SK-N-SH (cell line): Measurements from ENCODE around the gene FOXD3. TPM values are rescaled to one million over a fixed set of nuclear protein-coding genes. Genes with fewer than 3 reads are reported as not detected.

Experiments
- CTCF ChIA-PET: fragments of 300-600, 350-600 bp; formaldehyde crosslinking; extraction: SDS; loops from one replicate; lab custom pipeline; 2021; lab: Yijun Ruan, JAX
- POLR2A ChIA-PET: fragments of 350-600 bp; sonication (Branson Sonifier 250); formaldehyde crosslinking; extraction: SDS; loops from one replicate; lab custom pipeline; 2020; ENCODE audit warnings: antibody characterized with exemption, inconsistent platforms; lab: Yijun Ruan, JAX
- DNase-seq: peaks from one replicate; pipeline ENCODE4 v3.0.0; 2012
- H2AFZ ChIP-seq: fragments of 200-600 bp; sonication (generic); 2 replicates; pipeline ENCODE4 v1.8.1; 2016; ENCODE audit warnings: antibody characterized with exemption, mild to moderate bottlenecking, low read depth
- H3F3A ChIP-seq: fragments of 200-600 bp; sonication (generic); replicated peaks from 2 replicates; pipeline ENCODE3; 2016; ENCODE audit warnings: antibody characterized with exemption, mild to moderate bottlenecking; ENCODE audit not compliant: insufficient read depth
- H3K27ac ChIP-seq, 2 experiments: fragments of 200-500 bp in 1 of 2; fragments of 200-600 bp in 1 of 2; sonication (Bioruptor generic) in 1 of 2; sonication (generic), shearing (Covaris generic) in 1 of 2; 2 replicates each; pipeline versions ENCODE4 v1.5.1 to v1.6.1; 2014 to 2016; ENCODE audit warnings: low read depth in 2 of 2, inconsistent platforms in 1 of 2, low read length in 1 of 2, mild to moderate bottlenecking in 1 of 2, mixed read lengths in 1 of 2
- H3K27me3 ChIP-seq: fragments of 200-600 bp; sonication (generic), shearing (Covaris generic); 2 replicates; pipeline ENCODE4 v1.6.1; 2016; ENCODE audit warnings: mixed run types; ENCODE audit not compliant: insufficient read depth
- H3K36me3 ChIP-seq, 2 experiments: fragments of 200-500 bp in 1 of 2; fragments of 200-600 bp in 1 of 2; sonication (Bioruptor generic) in 1 of 2; sonication (generic) in 1 of 2; replicated peaks in 1 of 2; 2 replicates each; pipeline versions ENCODE3 to v1.5.1; 2014 to 2016; ENCODE audit warnings: low read length in 1 of 2, mild to moderate bottlenecking in 1 of 2; ENCODE audit not compliant: insufficient read depth in 2 of 2, control insufficient read depth in 1 of 2
- H3K4me1 ChIP-seq, 2 experiments: fragments of 200-500 bp in 1 of 2; fragments of 200-600 bp in 1 of 2; sonication (Bioruptor generic) in 1 of 2; sonication (generic), shearing (Covaris generic) in 1 of 2; 2 replicates each; pipeline versions ENCODE4 v1.5.1 to v1.6.1; 2014 to 2016; ENCODE audit warnings: low read depth in 1 of 2, low read length in 1 of 2, mixed run types in 1 of 2; ENCODE audit not compliant: insufficient read depth in 2 of 2, control insufficient read depth in 1 of 2
- H3K4me2 ChIP-seq: fragments of 200-600 bp; sonication (generic), shearing (Covaris generic); 2 replicates; pipeline ENCODE4 v1.6.1; 2017; ENCODE audit warnings: mixed run types
- H3K4me3 ChIP-seq, 2 experiments: fragments of 200-500 bp in 1 of 2; fragments of 200-600 bp in 1 of 2; sonication (Bioruptor generic) in 1 of 2; sonication (generic), shearing (Covaris generic) in 1 of 2; 2 replicates each; pipeline versions ENCODE4 v1.5.1 to v1.8.1; 2014 to 2016; ENCODE audit warnings: low read depth in 2 of 2, inconsistent platforms in 1 of 2, low read length in 1 of 2, mild to moderate bottlenecking in 1 of 2, mixed read lengths in 1 of 2, moderate library complexity in 1 of 2
- H3K79me2 ChIP-seq: fragments of 200-600 bp; sonication (generic); 2 replicates; pipeline ENCODE4 v1.8.1; 2017; ENCODE audit warnings: mild to moderate bottlenecking; ENCODE audit not compliant: insufficient read depth
- H3K9ac ChIP-seq: fragments of 200-600 bp; sonication (generic); 2 replicates; pipeline ENCODE4 v1.6.1; 2017; ENCODE audit warnings: mixed run types
- H3K9me2 ChIP-seq: fragments of 200-600 bp; sonication (generic); 2 replicates; pipeline ENCODE4 v1.6.1; 2017; ENCODE audit warnings: mixed run types
- H3K9me3 ChIP-seq: fragments of 200-600 bp; sonication (generic); 2 replicates; pipeline ENCODE4 v1.6.1; 2017; ENCODE audit warnings: mixed run types, mild to moderate bottlenecking, moderate library complexity
- H4K20me1 ChIP-seq: fragments of 200-600 bp; sonication (generic); 2 replicates; pipeline ENCODE4 v1.6.1; 2017; ENCODE audit warnings: mild to moderate bottlenecking, mixed run types; ENCODE audit not compliant: insufficient read depth
- CHD2 ChIP-seq: fragments of 150-350 bp; IDR thresholded peaks from 2 replicates; pipeline ENCODE4 v1.6.1; 2018; ENCODE audit warnings: low read length; ENCODE audit not compliant: partially characterized antibody
- ELF1 ChIP-seq: IDR thresholded peaks from 2 replicates; pipeline ENCODE4 v1.4.0; 2012
- EP300 ChIP-seq, 2 experiments: IDR thresholded peaks; 2 replicates each; pipeline versions ENCODE4 v1.4.0 to v1.6.1; 2012; ENCODE audit warnings: borderline replicate concordance in 1 of 2, low read depth in 1 of 2, low read length in 1 of 2
- EZH2phosphoT487 ChIP-seq: fragments of 200-600 bp; sonication (generic); IDR thresholded peaks from 2 replicates; pipeline ENCODE4 v1.6.1; 2017; ENCODE audit warnings: low read depth, mixed run types, mild to moderate bottlenecking, antibody characterized with exemption, moderate library complexity, borderline replicate concordance
- FOXJ3 ChIP-seq: sonication (generic); formaldehyde crosslinking; IDR thresholded peaks from 2 replicates; pipeline ENCODE4 v1.5.1; 2020; ENCODE audit warnings: mild to moderate bottlenecking, missing genetic modification reagents
- FOXM1 ChIP-seq: IDR thresholded peaks from 2 replicates; pipeline ENCODE4 v1.4.0; 2012; ENCODE audit warnings: low read depth, mild to moderate bottlenecking
- IRF3 ChIP-seq: fragments of 150-350 bp; IDR thresholded peaks from 2 replicates; pipeline ENCODE4 v1.6.1; 2016; ENCODE audit warnings: mild to moderate bottlenecking, low read depth, low read length
- JUND ChIP-seq: IDR thresholded peaks from 2 replicates; pipeline ENCODE4 v1.4.0; 2012
- MXI1 ChIP-seq: IDR thresholded peaks from 2 replicates; pipeline ENCODE4 v1.6.1; 2012; ENCODE audit warnings: mild to moderate bottlenecking, low read depth, low read length, improper control_type of control experiment
- NFIC ChIP-seq: IDR thresholded peaks from 2 replicates; pipeline ENCODE4 v1.4.0; 2012; ENCODE audit warnings: borderline replicate concordance
- POLR2AphosphoS5 ChIP-seq: IDR thresholded peaks from 2 replicates; pipeline ENCODE4 v1.6.1; 2012; ENCODE audit warnings: low read depth, low read length
- RAD21 ChIP-seq: IDR thresholded peaks from 2 replicates; pipeline ENCODE4 v1.6.1; 2012; ENCODE audit warnings: mild to moderate bottlenecking, low read length
- RFX5 ChIP-seq: IDR thresholded peaks from 2 replicates; pipeline ENCODE4 v1.6.1; 2012; ENCODE audit warnings: mild to moderate bottlenecking, improper control_type of control experiment, low read length
- RXRA ChIP-seq: IDR thresholded peaks from 2 replicates; pipeline ENCODE4 v1.4.0; 2012; ENCODE audit warnings: low read depth, mild to moderate bottlenecking, borderline replicate concordance
- SMC3 ChIP-seq: IDR thresholded peaks from 2 replicates; pipeline ENCODE4 v1.6.1; 2012; ENCODE audit warnings: low read depth, low read length, improper control_type of control experiment
- TCF12 ChIP-seq: IDR thresholded peaks from 2 replicates; pipeline ENCODE4 v1.4.0; 2012
- TEAD4 ChIP-seq: IDR thresholded peaks from 2 replicates; pipeline ENCODE4 v1.4.0; 2012; ENCODE audit warnings: mild to moderate bottlenecking, borderline replicate concordance; ENCODE audit not compliant: insufficient read depth
- WGBS: methylation state at CpG from one replicate; pipeline ENCODE4 v1.1.6; 2017; ENCODE audit warnings: low lambda C conversion rate; 5-methylcytosine and 5-hydroxymethylcytosine counted together
- polyA plus RNA-seq, 3 experiments: library from polyadenylated mRNA; depleted of rRNA; stranded (reverse); fragments of >200 nt; gene quantifications; 2 replicates each; pipeline ENCODE4 v1.2.3, GENCODE V29; 2012
- TF ChIP-seq, protein P1 (sequence below): fragments of 200-600 bp; sonication (generic); IDR thresholded peaks from 2 replicates; pipeline ENCODE4 v1.6.1; 2017; ENCODE audit warnings: antibody characterized with exemption, mild to moderate bottlenecking, moderate library complexity
- TF ChIP-seq, protein P2 (sequence below): IDR thresholded peaks from 2 replicates; pipeline ENCODE4 v1.4.0; 2012; ENCODE audit warnings: low read depth, borderline replicate concordance

The FOXD3 gene
- polyA plus RNA-seq, 1 of the 3 experiments (the other 2 are of a cell fraction) = not detected

DNA sequence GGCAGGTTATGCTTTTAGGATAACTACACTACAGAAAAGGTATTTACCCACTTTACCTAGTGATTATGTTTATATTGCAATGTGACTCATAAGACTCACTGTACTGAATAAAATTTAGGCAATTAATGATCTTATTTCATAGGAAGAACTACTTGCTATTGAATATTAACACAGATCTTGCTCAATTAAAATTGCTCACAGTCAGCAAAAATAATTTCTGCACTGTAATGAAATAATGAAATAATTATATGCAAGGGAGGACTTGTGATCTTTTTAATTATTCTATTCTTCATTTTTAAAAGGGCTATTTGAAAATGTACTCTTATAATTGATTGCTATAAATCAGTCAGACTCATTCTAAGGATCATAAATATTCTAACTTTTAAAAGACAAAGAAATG lies 48.0 kb upstream of the FOXD3 start:
- POLR2A ChIA-PET = no interaction called here
- no peak for DNase-seq
- Histone ChIP-seq H4K20me1 (no peaks in the 10 kb centered on the region), H3K4me1 (no peaks in the 10 kb centered on the region; a peak in 2 of 4 replicates), H3K9ac (no peak overlapping the region), H3F3A (no peaks in the 10 kb centered on the region), H3K79me2 (no peaks in the 10 kb centered on the region), H3K4me2 (no peak overlapping the region), H3K27ac (no peak overlapping the region), H3K36me3 (no peaks in the 10 kb centered on the region), H2AFZ (no peak overlapping the region), H3K9me2 (no peaks in the 10 kb centered on the region), H3K4me3 (no peak overlapping the region), H3K9me3 (no peaks in the 10 kb centered on the region), H3K27me3 (no peaks in the 10 kb centered on the region)
- CTCF ChIA-PET = no interaction called here
- TF ChIP-seq, protein P1, sequence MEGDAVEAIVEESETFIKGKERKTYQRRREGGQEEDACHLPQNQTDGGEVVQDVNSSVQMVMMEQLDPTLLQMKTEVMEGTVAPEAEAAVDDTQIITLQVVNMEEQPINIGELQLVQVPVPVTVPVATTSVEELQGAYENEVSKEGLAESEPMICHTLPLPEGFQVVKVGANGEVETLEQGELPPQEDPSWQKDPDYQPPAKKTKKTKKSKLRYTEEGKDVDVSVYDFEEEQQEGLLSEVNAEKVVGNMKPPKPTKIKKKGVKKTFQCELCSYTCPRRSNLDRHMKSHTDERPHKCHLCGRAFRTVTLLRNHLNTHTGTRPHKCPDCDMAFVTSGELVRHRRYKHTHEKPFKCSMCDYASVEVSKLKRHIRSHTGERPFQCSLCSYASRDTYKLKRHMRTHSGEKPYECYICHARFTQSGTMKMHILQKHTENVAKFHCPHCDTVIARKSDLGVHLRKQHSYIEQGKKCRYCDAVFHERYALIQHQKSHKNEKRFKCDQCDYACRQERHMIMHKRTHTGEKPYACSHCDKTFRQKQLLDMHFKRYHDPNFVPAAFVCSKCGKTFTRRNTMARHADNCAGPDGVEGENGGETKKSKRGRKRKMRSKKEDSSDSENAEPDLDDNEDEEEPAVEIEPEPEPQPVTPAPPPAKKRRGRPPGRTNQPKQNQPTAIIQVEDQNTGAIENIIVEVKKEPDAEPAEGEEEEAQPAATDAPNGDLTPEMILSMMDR = no peak
- TF ChIP-seq, protein P2, sequence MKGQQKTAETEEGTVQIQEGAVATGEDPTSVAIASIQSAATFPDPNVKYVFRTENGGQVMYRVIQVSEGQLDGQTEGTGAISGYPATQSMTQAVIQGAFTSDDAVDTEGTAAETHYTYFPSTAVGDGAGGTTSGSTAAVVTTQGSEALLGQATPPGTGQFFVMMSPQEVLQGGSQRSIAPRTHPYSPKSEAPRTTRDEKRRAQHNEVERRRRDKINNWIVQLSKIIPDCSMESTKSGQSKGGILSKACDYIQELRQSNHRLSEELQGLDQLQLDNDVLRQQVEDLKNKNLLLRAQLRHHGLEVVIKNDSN = no peak
- no peak for TF ChIP-seq FOXJ3
- TF ChIP-seq NFIC = no peak
- no peak for TF ChIP-seq FOXM1
- TF ChIP-seq MXI1 = no peak
- TF ChIP-seq SMC3 = no peak
- no peak for TF ChIP-seq CHD2
- no peak for TF ChIP-seq POLR2AphosphoS5
- no peak for TF ChIP-seq EZH2phosphoT487
- no peak for TF ChIP-seq RAD21
- TF ChIP-seq RXRA = no peak
- TF ChIP-seq RFX5 = no peak
- no peak for TF ChIP-seq TCF12
- TF ChIP-seq TEAD4 = no peak
- TF ChIP-seq JUND = no peak
- no peak for TF ChIP-seq ELF1

- ChIA-PET CTCF (no interaction called here), POLR2A (no interaction called here)
- Histone ChIP-seq H3K9me3 (no peaks in the 10 kb centered on the region), H4K20me1 (no peaks in the 10 kb centered on the region), H3K9ac (no peak overlapping the region), H3K27ac (no peak overlapping the region), H3K4me2 (no peak overlapping the region), H3K9me2 (no peaks in the 10 kb centered on the region), H3F3A (no peaks in the 10 kb centered on the region), H2AFZ (no peak overlapping the region), H3K79me2 (no peaks in the 10 kb centered on the region), H3K4me3 (no peak overlapping the region), H3K4me1 (no peaks in the 10 kb centered on the region; a peak in 2 of 4 replicates), H3K36me3 (no peaks in the 10 kb centered on the region), H3K27me3 (no peaks in the 10 kb centered on the region)
- 4% methylated on average over 2 of the region's 2 CpGs for WGBS
- TF ChIP-seq TCF12 (no peak), IRF3 (no peak), EP300 (IDR thresholded peaks at IDR 0.05; ENCODE audit: borderline replicate concordance in 1 of 2, low read depth in 1 of 2, low read length in 1 of 2) (no peak), RFX5 (no peak), RXRA (no peak)
- TF ChIP-seq, protein P2 = no peak
- no peak for DNase-seq
These were observed 47.4 kb upstream of the FOXD3 start for GRCh38 chr1:63274979-63275378.
